PC-9 (cell line): ENCODE results near the gene LAMA2.

ENCODE experiments used
- CTCF ChIP-seq: fragments of 200-600 bp; sonication (generic); conservative IDR thresholded peaks from 2 replicates; pipeline ENCODE4 v1.6.1; 2017; ENCODE audit warnings: mixed run types, antibody characterized with exemption, mild to moderate bottlenecking, moderate library complexity
- EZH2 ChIP-seq: fragments of 200-600 bp; sonication (generic); IDR thresholded peaks from 2 replicates; pipeline ENCODE4 v1.8.0; 2017; ENCODE audit warnings: antibody characterized with exemption, low read depth

DNA sequence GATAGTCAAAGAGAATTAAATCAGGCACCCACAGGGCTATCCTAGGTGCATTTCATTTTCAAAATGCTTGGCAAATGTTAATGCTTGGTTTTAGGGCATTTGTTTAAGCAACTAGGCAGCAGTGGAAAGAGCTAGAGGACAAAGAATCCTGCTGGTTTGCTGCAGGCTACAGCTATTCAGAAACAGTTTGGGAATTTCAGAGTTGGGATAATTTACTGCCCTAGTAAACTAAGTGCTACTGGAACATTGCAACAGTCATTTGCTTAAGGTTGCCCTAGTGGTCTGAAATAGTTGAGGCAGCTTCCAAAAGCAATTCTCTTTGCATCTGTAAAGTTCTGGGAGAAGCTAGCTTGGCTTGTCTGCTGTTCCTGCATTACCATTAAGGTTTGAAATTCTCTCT, 312.7 kb downstream of the LAMA2 start:
- TF ChIP-seq CTCF (no peak), EZH2 (no peak)
